HG02885 (cell line): ENCODE results near the gene DCX.

Source experiments
- ATAC-seq: cut with Tn5 transposase; IDR thresholded peaks from one replicate; pipeline ENCODE4 v1.9.1; 2021; ENCODE audit warnings: mild to moderate bottlenecking; ENCODE audit not compliant: unreplicated experiment, poor library complexity

Gene DCX

GRCh38 chrX:111322231-111322855 lies 89.6 kb downstream of the DCX start:
- no peak for ATAC-seq

DNA sequence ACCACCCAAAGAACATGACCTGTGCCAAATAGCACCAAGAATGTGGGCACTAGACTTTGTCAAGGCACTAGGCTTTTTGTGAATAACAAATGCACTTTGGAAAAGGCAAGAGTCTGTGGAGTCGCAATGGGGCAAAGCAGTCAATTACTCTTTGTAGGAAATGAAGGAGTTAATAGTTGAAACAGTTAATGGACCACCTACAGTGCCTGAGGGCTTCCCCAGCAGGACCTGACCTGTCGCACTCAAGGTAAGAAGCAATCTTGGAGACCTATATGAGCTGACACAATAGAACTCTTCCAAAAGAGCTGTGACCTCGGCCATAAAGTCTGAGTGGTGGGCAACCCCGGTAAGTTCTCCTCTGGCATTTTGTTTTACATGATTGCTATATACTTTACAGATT lies 92.5 kb downstream of the DCX start:
- ATAC-seq = no peak

DNA sequence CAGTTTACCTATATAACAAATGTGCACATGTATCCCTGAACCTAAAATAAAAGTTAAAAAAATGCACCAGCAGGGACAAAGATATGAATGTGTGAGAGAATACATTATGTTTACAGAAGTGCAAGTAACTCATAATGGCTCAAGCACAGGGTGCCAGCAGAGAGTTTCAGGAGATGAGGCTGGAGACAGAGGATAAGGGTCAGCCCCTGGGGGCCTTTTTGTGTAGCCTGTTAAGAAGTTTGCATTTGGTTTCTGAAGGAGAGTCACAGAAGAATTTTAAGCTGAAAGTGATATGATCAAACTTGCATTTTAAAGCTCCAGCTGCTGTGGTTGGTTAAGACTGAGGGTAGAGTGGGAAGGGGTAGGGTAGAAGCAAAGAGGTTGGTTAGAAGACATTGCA lies 93.1 kb downstream of the DCX start:
- no peak for ATAC-seq

- ATAC-seq = no peak
These were observed 102.9 kb downstream of the DCX start for GRCh38 chrX:111309083-111309482.

GRCh38 chrX:111308039-111308438 lies 104.0 kb downstream of the DCX start:
- ATAC-seq = no peak

DNA sequence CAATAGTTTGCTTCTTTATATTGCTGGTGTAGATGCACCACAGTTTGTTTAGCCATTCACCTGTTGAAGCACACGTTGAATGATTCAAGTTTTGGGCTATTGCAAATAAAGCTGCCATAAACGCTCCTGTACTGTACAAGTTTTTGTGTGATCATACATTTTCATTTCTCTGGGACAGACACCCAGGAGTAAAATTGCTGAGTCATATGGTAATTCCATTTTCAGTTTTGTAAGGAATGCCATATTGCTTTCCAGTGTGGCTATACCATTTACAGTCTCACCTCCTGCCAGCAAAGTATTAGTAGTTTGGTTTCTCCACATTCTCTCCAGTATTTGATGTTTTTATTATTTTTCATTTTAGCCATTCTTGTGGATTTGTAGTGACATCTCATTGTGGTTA lies 109.7 kb downstream of the DCX start:
- ATAC-seq = no peak

DNA sequence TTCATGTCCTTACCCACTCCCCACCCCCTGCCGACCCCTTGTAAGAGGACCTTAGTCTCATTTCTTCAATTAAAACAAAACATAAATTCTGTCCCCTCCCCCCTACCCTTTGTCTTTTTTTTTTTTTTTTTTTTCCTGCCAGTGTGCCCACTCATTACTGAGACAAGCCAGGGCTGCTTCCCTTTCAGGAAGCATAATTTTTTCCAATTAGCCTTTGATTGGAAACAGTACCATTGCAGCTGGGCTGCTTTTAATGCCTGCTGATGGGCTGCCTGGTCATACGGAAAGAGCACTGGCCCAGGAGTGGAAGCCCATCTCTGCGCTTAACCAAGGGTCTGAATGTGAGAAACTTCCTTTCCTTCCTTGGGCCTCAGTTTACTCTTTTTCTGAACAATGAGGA lies 123.2 kb downstream of the DCX start:
- ATAC-seq = no peak

DNA sequence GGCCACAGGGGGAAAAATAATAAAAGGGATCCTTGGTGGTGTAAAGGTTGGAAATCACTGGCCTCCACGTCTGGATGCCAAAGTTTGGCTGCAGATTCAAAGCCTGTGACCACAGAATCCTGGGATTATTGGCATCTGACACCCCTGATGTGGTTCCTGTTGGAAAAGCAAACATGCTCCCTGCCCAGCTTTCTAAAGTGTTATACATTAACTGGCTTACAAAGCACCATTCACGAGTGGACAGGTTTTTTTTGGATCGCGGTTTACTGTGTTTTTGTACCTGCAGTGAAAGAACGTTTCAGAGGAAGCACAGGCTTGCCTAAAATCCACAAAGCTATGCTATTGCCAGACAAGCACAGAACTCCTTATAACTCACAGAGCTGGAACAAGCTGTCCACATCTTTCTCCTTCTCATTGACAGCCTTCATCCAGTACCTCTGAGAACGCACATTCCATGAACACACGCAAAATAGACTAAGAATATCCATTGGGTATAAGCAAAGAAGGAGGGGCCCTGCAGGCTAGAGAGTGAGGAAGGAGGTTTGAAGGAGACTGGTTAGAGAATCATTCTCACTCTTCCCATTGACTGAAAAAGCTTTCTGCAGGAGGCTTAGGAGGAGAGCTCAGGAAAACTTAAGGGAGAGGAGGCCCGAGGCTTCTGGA lies 127.2 kb downstream of the DCX start:
- no peak for ATAC-seq

DNA sequence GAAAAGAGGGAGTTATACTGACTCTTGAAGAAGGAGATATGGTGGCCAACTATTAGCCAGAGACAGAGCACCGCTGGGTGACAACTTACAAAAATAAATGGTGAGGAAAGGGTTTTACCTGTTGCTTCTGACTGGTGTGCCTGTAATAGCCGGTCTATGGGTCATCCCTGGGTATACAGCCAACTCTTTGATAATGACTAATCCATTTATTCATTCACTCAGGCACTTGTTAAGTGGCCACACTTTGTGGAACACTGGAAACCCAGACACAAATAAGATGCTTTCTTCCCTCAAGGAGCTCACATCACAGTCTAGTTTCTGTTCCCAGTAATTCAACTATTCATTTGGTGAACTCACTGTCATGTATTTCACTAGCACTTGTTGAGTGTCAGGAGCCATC lies 128.5 kb downstream of the DCX start:
- ATAC-seq = no peak

DNA sequence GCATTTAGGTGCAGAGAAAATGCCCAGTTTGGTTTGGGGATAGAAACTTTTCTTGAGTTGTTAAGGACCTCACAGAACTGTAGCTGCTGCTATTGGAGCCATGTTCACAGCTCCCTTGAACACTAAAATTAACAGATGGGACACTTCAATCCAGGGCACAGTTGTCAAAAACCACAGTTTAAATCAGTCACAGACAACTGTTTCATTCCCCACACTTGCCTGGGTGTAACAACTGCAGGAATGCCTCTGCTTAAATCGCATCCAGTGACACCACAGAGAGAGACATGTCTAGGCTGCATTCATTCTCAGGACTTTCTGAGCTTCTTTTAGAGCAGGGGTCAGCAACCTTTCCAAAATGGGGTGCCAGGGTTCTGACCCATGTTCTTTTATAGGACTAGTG lies 129.0 kb downstream of the DCX start:
- ATAC-seq = no peak

GRCh38 chrX:111282139-111282538 lies 129.9 kb downstream of the DCX start:
- no peak for ATAC-seq

DNA sequence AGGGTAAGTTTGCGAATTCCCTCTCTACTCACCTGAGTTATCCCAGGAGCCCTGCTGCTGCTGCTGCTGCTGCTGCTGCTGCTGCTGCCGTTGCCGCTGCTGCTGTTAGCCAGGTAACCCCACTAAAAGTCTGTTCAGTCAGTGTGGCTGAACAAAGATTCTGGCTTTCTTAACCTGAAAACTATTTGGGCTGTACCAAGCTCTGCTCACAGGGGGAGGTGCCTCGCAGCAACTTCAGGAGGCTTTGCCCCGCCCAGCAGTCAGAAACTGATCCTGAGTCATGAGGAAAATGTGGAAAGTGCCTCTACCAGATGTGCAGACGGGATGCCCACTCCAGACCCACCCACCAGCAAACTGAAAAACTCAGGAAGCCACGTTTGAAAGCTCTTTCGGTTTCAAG lies 141.7 kb downstream of the DCX start, which contains the start of gene CAPN6:
Gene CAPN6 (minus strand): TSS at position 145 of the 400 bp plus-strand sequence. CDS start 6,547 bp downstream, outside the sequence.
- ATAC-seq = no peak

DNA sequence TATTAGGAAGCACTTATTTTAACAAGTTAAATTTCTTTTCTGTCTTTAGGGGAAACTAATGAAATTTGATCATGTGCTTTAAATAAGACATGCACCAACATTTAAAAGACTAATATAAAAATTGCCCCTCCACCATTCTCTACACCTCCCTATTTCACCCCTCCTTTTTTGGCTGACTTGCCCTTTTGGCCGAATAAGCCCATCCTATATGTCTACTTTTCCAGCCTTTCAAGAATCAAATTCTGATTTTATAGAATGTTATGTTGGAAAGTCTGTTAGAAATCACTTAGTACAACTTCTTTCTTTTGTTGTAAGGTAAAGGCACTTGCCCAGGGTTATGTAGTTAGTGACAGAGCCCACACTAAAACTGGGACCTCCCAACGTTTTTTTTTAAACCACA lies 143.5 kb downstream of the DCX start:
- no peak for ATAC-seq

DNA sequence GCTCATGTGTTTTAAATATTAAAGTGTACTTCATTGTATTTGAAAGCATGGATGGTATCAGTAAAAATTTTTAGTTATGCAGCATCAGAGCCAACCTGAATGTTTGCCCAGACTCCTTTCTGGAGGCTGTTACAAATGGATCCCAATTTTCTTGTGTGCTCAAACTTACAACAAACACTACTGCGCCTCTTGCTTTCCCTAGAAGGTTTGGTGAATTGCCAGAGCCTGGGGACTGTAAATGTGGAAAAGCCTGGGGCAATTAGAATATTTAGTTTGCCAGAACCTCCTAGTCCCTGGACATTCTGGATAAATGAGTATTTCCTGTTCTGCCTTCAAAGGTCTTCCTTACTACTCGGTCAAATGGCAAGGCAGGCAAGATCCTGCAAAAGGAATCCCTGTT lies 146.5 kb downstream of the DCX start:
- no peak for ATAC-seq

GRCh38 chrX:111264385-111264784 lies 147.6 kb downstream of the DCX start:
- no peak for ATAC-seq

GRCh38 chrX:111262086-111262485 lies 149.9 kb downstream of the DCX start:
- ATAC-seq = no peak

- no peak for ATAC-seq
These were observed 151.5 kb downstream of the DCX start for GRCh38 chrX:111260451-111260850.

GRCh38 chrX:111259559-111259958 lies 152.4 kb downstream of the DCX start:
- ATAC-seq = no peak

GRCh38 chrX:111257733-111258132 lies 154.3 kb downstream of the DCX start:
- ATAC-seq = no peak

DNA sequence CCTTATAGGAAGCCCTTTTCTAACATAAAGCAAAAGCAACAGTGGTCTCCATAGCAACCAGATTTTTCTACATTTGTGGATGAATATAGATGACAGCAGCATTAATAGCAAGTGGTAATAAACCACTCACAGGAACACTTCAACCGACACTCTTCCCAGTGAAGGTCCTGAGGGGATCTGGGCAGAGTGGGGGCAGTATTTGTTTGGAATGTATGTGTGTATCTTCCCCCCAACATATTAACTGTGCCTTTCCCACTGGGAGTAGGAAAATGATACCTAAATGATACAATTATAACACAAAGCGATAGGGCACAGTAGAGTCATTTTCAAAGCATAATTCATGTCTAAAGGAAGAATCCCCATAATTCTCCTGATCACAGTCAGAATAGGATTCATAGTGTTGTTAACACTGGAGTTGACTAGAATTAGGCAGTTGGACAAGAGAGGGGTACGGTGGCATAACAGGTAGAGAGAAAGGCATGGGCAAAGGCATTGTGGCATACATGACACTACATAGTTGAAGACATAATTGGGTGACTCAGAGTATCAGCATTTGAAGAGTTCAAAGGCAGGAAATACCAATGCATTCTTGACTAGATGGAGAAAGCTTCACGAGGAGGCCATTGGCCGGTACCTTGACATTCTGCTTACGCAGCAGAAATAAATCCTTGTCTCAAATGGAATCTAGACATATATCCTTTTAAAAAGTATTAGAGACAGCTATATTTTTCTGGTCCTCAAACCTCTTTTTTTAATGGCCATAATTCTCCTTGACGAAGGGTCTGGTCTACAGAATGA lies 156.9 kb downstream of the DCX start:
- no peak for ATAC-seq

DNA sequence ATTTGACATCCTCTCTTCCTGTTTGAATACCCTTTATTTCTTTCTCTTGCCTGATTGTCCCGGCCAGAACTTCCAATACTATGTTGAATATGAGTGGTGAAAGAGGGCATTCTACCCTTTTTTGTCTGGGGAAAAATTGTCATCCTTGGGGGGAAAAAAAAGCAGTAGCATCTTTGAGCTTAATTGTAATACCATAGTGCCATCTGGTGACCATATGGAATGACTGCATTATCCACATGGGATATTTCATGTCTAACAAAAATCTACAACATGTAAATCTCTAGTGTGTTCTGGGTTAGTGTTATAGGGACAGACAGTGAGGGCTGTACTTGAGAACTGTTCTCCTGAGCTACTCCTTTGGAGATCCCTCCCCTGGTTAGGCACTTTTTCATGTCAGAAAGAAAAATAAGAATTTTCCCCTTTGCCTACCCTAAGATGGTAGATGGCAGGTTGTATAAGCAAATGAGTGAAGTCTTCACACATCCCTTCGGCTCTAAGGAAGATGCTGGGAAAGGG lies 167.7 kb downstream of the DCX start:
- peak; percentile 39 for ATAC-seq
